ENCODE results near the gene CASZ1.

- TF ChIP-seq CTCF (IDR thresholded peaks at IDR 0.05; ENCODE audit: insufficient read depth, low read depth, low read length): no peak
- TF ChIP-seq EZH2 (IDR thresholded peaks at IDR 0.05; ENCODE audit: insufficient read depth, low read length): no peak
Observed at GRCh38 chr1:10709165-10709564, 87.3 kb downstream of the CASZ1 start.
